Endodermal cell (in vitro differentiated cells): ENCODE measurements around the gene GADD45G. TPM values are rescaled to one million over a fixed set of nuclear protein-coding genes. Genes with fewer than 3 reads are reported as not detected.

ENCODE experiments used
- DNase-seq: peaks from one replicate; pipeline ENCODE4 v3.0.0-alpha.2; 2017
- H3K27ac ChIP-seq: 2 replicates; pipeline ENCODE4 v1.5.1; 2013; ENCODE audit warnings: mild to moderate bottlenecking, low read depth, low read length, moderate library complexity
- H3K27me3 ChIP-seq: 2 replicates; pipeline ENCODE4 v1.6.1; 2013; ENCODE audit warnings: mild to moderate bottlenecking, low read length, moderate library complexity; ENCODE audit not compliant: insufficient read depth, control insufficient read depth, poor library complexity, severe bottlenecking
- H3K36me3 ChIP-seq: 2 replicates; pipeline ENCODE4 v1.7.0; 2013; ENCODE audit warnings: mild to moderate bottlenecking, low read length, moderate library complexity; ENCODE audit not compliant: control insufficient read depth, insufficient read depth
- H3K4me1 ChIP-seq: one replicate; pipeline ENCODE4 v1.7.0; 2013; ENCODE audit warnings: low read length; ENCODE audit not compliant: control insufficient read depth, insufficient read depth
- H3K4me3 ChIP-seq: 2 replicates; pipeline ENCODE4 v1.5.1; 2013; ENCODE audit warnings: mild to moderate bottlenecking, low read length, moderate library complexity
- H3K9ac ChIP-seq: 2 replicates; pipeline ENCODE4 v1.6.1; 2013; ENCODE audit warnings: mild to moderate bottlenecking, low read length, moderate library complexity; ENCODE audit not compliant: poor library complexity, severe bottlenecking; ENCODE audit errors: extremely low read depth
- H3K9me3 ChIP-seq: 2 replicates; pipeline ENCODE4 v1.6.1; 2013; ENCODE audit warnings: mild to moderate bottlenecking, low read length, moderate library complexity; ENCODE audit not compliant: control insufficient read depth
- H3K27ac Mint-ChIP-seq: 2 replicates; pipeline ENCODE4 v1.8.0; 2020; ENCODE audit warnings: mixed read lengths
- H3K27me3 Mint-ChIP-seq: 2 replicates; pipeline ENCODE4 v1.8.0; 2021; ENCODE audit warnings: mild to moderate bottlenecking, mixed read lengths; ENCODE audit not compliant: insufficient read depth
- H3K36me3 Mint-ChIP-seq: 2 replicates; pipeline ENCODE4 v1.8.0; 2020; ENCODE audit warnings: low read depth, mixed read lengths
- H3K4me1 Mint-ChIP-seq: 2 replicates; pipeline ENCODE4 v1.8.0; 2020; ENCODE audit warnings: mixed read lengths
- H3K4me3 Mint-ChIP-seq: 2 replicates; pipeline ENCODE4 v1.8.0; 2020; ENCODE audit warnings: mild to moderate bottlenecking, moderate library complexity, mixed read lengths
- H3K9me3 Mint-ChIP-seq: 2 replicates; pipeline ENCODE4 v1.8.0; 2020; ENCODE audit warnings: mild to moderate bottlenecking, mixed read lengths
- WGBS, 2 experiments: methylation state at CpG; one replicate each; pipeline versions ENCODE4 v1.1.5 to v1.1.7; 2013; ENCODE audit warnings: missing lambda C conversion rate in 2 of 2, mixed read lengths in 1 of 2; ENCODE audit not compliant: insufficient coverage in 1 of 2, insufficient read length in 1 of 2; 5-methylcytosine and 5-hydroxymethylcytosine counted together
- total RNA-seq, 2 donors: library from RNA; stranded (reverse); fragmentation: NEBNext Ultra II Directional in 1 of 2; extraction: Animal tissue kit (Norgen Biotek cat#: 25700) in 1 of 2; gene quantifications; 2 replicates in 1 of 2; 3 replicates in 1 of 2; pipeline ENCODE4 v1.2.1, GENCODE V29; 2021
- TF ChIP-seq, protein P1 (sequence below): fragments of 200-600 bp; sonication (generic); conservative IDR thresholded peaks from 2 replicates; pipeline ENCODE4 v1.5.0; 2021; ENCODE audit warnings: antibody characterized with exemption, mild to moderate bottlenecking

Gene GADD45G
- total RNA-seq, 2 donors from 2014 or later = 5.1 to 9.6 TPM

DNA sequence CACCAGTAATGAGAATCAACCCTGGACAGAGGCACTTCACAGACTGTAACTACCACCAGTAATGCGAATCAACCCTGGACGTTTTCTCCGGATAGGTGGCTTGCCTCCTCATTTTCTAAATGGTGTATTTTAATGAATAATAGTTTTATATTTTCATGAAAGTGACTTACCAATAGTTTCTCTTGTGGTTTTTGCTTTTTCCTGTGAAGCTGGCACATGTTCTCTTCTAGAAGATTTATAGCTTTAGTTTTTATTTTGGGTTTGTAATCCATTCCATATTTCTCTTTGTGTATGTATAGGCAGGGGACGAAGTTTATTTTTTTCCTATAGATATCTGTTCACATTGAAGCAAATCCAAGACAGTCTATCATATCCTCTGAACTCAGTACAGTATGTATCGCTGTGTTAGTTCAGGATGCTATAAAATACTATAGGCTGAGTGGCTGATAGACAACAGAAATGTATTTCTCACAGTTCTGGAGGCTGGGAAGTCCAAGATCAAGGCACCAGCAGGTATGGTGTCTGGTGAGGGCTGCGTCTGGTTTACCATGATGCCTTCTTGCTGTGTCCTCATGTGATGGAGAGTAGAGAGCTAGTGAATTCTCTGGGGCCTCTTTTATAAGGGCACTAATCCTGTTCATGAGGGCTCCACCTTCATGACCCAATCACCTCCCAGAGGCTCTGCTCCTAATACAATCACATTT is 46.5 kb upstream of the GADD45G start:
- Histone ChIP-seq H3K36me3 (no peaks in the 10 kb centered on the region), H3K4me1 (no peaks in the 10 kb centered on the region), H3K27ac (no peak overlapping the region), H3K27me3 (no peaks in the 10 kb centered on the region), H3K4me3 (no peak overlapping the region), H3K9me3 (no peaks in the 10 kb centered on the region), H3K9ac (no peak overlapping the region)
- H3K9me3 Mint-ChIP-seq = no peaks in the 10 kb centered on the region
- DNase-seq = no peak
- 87 to 93% methylated on average over 3 to 5 of the region's 6 CpGs for WGBS, 2 experiments
- no peak overlapping the region for H3K27ac Mint-ChIP-seq
- TF ChIP-seq, protein P1, sequence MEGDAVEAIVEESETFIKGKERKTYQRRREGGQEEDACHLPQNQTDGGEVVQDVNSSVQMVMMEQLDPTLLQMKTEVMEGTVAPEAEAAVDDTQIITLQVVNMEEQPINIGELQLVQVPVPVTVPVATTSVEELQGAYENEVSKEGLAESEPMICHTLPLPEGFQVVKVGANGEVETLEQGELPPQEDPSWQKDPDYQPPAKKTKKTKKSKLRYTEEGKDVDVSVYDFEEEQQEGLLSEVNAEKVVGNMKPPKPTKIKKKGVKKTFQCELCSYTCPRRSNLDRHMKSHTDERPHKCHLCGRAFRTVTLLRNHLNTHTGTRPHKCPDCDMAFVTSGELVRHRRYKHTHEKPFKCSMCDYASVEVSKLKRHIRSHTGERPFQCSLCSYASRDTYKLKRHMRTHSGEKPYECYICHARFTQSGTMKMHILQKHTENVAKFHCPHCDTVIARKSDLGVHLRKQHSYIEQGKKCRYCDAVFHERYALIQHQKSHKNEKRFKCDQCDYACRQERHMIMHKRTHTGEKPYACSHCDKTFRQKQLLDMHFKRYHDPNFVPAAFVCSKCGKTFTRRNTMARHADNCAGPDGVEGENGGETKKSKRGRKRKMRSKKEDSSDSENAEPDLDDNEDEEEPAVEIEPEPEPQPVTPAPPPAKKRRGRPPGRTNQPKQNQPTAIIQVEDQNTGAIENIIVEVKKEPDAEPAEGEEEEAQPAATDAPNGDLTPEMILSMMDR = no peak
- no peak overlapping the region for H3K4me3 Mint-ChIP-seq
- peaks cover 3% of the 10 kb centered on the region for H3K4me1 Mint-ChIP-seq
- no peaks in the 10 kb centered on the region for H3K27me3 Mint-ChIP-seq
- H3K36me3 Mint-ChIP-seq = no peaks in the 10 kb centered on the region

- H3K4me3 Mint-ChIP-seq = no peak overlapping the region
- H3K27me3 Mint-ChIP-seq = no peaks in the 10 kb centered on the region
- Histone ChIP-seq H3K9me3 (no peaks in the 10 kb centered on the region), H3K27me3 (no peaks in the 10 kb centered on the region), H3K36me3 (no peaks in the 10 kb centered on the region), H3K4me3 (no peak overlapping the region), H3K27ac (no peak overlapping the region), H3K4me1 (no peaks in the 10 kb centered on the region), H3K9ac (no peak overlapping the region)
- 71 to 95% methylated on average over 2 of the region's 2 CpGs for WGBS, 2 experiments
- H3K27ac Mint-ChIP-seq = no peak overlapping the region
- TF ChIP-seq, protein P1 = no peak
- H3K36me3 Mint-ChIP-seq = no peaks in the 10 kb centered on the region
- no peak for DNase-seq
- H3K9me3 Mint-ChIP-seq = no peaks in the 10 kb centered on the region
- no peaks in the 10 kb centered on the region for H3K4me1 Mint-ChIP-seq
Observed at GRCh38 chr9:89558948-89559347, 45.9 kb upstream of the GADD45G start.

DNA sequence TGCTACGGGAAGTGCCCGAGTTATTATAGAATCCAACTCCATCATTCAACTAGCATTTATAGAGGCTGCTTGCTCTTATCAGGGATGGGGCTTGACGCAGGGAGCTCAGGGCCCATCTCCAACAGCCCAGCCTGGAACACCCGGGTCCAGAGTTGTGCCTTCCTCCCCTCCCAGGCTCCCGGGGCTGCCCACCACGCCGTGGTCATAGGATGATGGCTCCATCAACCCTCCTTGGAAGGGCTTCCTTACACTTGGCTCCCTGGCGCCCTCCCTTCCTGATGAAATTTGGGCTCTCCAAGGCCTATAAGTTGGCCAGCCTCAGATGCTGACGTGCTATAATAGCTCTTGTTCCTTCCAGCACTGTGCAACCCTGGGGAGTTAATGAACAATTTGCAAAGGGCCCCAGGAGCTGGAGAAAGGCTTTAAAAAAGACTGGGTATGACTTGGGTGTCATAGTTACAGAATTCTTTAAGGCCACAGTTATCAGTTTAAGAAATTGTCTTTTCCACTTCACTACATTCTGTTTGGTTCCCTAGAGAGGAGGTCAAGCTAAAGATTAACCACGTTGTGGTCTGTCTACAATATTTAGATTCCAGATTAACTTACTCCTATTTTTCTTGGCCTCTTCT is 42.5 kb upstream of the GADD45G start:
- H3K27me3 ChIP-seq = no peaks in the 10 kb centered on the region
- no peaks in the 10 kb centered on the region for H3K9me3 ChIP-seq
- H3K9ac ChIP-seq = no peak overlapping the region
- Mint-ChIP-seq H3K9me3 (peaks cover 5% of the 10 kb centered on the region), H3K36me3 (no peaks in the 10 kb centered on the region), H3K27me3 (no peaks in the 10 kb centered on the region), H3K27ac (no peak overlapping the region), H3K4me3 (no peak overlapping the region), H3K4me1 (no peaks in the 10 kb centered on the region)
- WGBS, 2 experiments = 94 to 100% methylated on average over 7 to 10 of the region's 10 CpGs
- no peaks in the 10 kb centered on the region for H3K36me3 ChIP-seq
- no peaks in the 10 kb centered on the region for H3K4me1 ChIP-seq
- TF ChIP-seq, protein P1 = no peak
- no peak overlapping the region for H3K4me3 ChIP-seq
- no peak for DNase-seq
- no peak overlapping the region for H3K27ac ChIP-seq
